Mesenchymal stem cell (in vitro differentiated cells and primary cell): ENCODE measurements around the gene PANK1.

Experiments used
- DNase-seq: peaks from one replicate; pipeline ENCODE4 v3.0.0-alpha.2; 2013
- H2AFZ ChIP-seq: one replicate; pipeline ENCODE4 v1.6.1; 2013; ENCODE audit warnings: low read depth, mild to moderate bottlenecking, control low read depth, inconsistent platforms, low read length, moderate library complexity
- H2AK5ac ChIP-seq: 2 replicates; pipeline ENCODE4 v1.6.1; 2013; ENCODE audit warnings: low read length, moderate library complexity, mild to moderate bottlenecking, inconsistent platforms; ENCODE audit not compliant: severe bottlenecking
- H2BK120ac ChIP-seq: one replicate; pipeline ENCODE4 v1.6.1; 2013; ENCODE audit warnings: low read depth, mild to moderate bottlenecking, inconsistent platforms, low read length, moderate library complexity
- H2BK12ac ChIP-seq, 2 experiments: one replicate each; pipeline ENCODE4 v1.6.1; 2013; ENCODE audit warnings: inconsistent platforms in 2 of 2, low read length in 2 of 2, mild to moderate bottlenecking in 2 of 2, moderate library complexity in 2 of 2, control low read depth in 1 of 2
- H2BK15ac ChIP-seq: one replicate; pipeline ENCODE4 v1.6.1; 2013; ENCODE audit warnings: mild to moderate bottlenecking, low read depth, inconsistent platforms; ENCODE audit not compliant: poor library complexity, severe bottlenecking
- H2BK5ac ChIP-seq: 2 replicates; pipeline ENCODE4 v1.6.1; 2013; ENCODE audit warnings: low read depth, mild to moderate bottlenecking, low read length, control low read depth, inconsistent platforms; ENCODE audit not compliant: poor library complexity, severe bottlenecking
- H3K14ac ChIP-seq, 2 experiments: one replicate each; pipeline ENCODE4 v1.6.1; 2013; ENCODE audit warnings: inconsistent platforms in 2 of 2, low read length in 2 of 2, control low read depth in 1 of 2, mild to moderate bottlenecking in 1 of 2, moderate library complexity in 1 of 2
- H3K18ac ChIP-seq, 2 experiments: one replicate each; pipeline ENCODE4 v1.6.1; 2013; ENCODE audit warnings: inconsistent platforms in 2 of 2, low read length in 2 of 2, control low read depth in 1 of 2, low read depth in 1 of 2, mild to moderate bottlenecking in 1 of 2
- H3K23ac ChIP-seq, 2 experiments: one replicate each; pipeline ENCODE4 v1.6.1; 2013; ENCODE audit warnings: inconsistent platforms in 2 of 2, low read length in 2 of 2, mild to moderate bottlenecking in 2 of 2, moderate library complexity in 2 of 2, control low read depth in 1 of 2
- H3K27ac ChIP-seq: 2 replicates; pipeline ENCODE4 v1.5.1; 2013; ENCODE audit warnings: mild to moderate bottlenecking, moderate library complexity, low read length, control low read depth, inconsistent platforms; ENCODE audit not compliant: poor library complexity, severe bottlenecking
- H3K27me3 ChIP-seq, 2 experiments: 2 replicates each; pipeline versions ENCODE4 v1.6.1 to v1.7.0; 2013; ENCODE audit warnings: low read length in 2 of 2, mild to moderate bottlenecking in 2 of 2, moderate library complexity in 2 of 2, control low read depth in 1 of 2, inconsistent platforms in 1 of 2; ENCODE audit not compliant: control insufficient read depth in 1 of 2, insufficient read depth in 1 of 2
- H3K36me3 ChIP-seq, 2 experiments: 2 replicates each; pipeline versions ENCODE4 v1.6.1 to v1.7.0; 2013; ENCODE audit warnings: low read length in 2 of 2, control low read depth in 1 of 2, inconsistent platforms in 1 of 2, low read depth in 1 of 2, mild to moderate bottlenecking in 1 of 2; ENCODE audit not compliant: insufficient read depth in 2 of 2, control insufficient read depth in 1 of 2
- H3K4ac ChIP-seq, 2 experiments: one replicate each; pipeline ENCODE4 v1.6.1; 2013; ENCODE audit warnings: inconsistent platforms in 2 of 2, low read length in 2 of 2, mild to moderate bottlenecking in 2 of 2, moderate library complexity in 2 of 2, control low read depth in 1 of 2, low read depth in 1 of 2
- H3K4me1 ChIP-seq: 2 replicates; pipeline ENCODE4 v1.6.1; 2013; ENCODE audit warnings: low read depth, low read length, control low read depth; ENCODE audit not compliant: control insufficient read depth, insufficient read depth
- H3K4me2 ChIP-seq: 2 replicates; pipeline ENCODE4 v1.6.1; 2013; ENCODE audit warnings: low read length, mild to moderate bottlenecking, inconsistent platforms; ENCODE audit not compliant: poor library complexity, severe bottlenecking
- H3K4me3 ChIP-seq, 2 experiments: 2 replicates each; pipeline versions ENCODE4 v1.5.1 to v1.7.0; 2013; ENCODE audit warnings: low read length in 2 of 2, mild to moderate bottlenecking in 2 of 2, control low read depth in 1 of 2, low read depth in 1 of 2; ENCODE audit not compliant: insufficient read depth in 1 of 2
- H3K79me1 ChIP-seq: replicated peaks from 2 replicates; pipeline ENCODE4 v1.6.1; 2013; ENCODE audit warnings: mild to moderate bottlenecking, control low read depth, low read length, inconsistent platforms; ENCODE audit not compliant: poor library complexity, severe bottlenecking
- H3K9ac ChIP-seq: 2 replicates; pipeline ENCODE4 v1.7.0; 2013; ENCODE audit warnings: mild to moderate bottlenecking, low read length, moderate library complexity
- H3K9me3 ChIP-seq: 2 replicates; pipeline ENCODE4 v1.7.0; 2013; ENCODE audit warnings: mild to moderate bottlenecking, low read length; ENCODE audit not compliant: control insufficient read depth
- H4K8ac ChIP-seq: one replicate; pipeline ENCODE4 v1.6.1; 2013; ENCODE audit warnings: inconsistent platforms, mild to moderate bottlenecking, low read length, moderate library complexity
- H4K91ac ChIP-seq: one replicate; pipeline ENCODE4 v1.6.1; 2013; ENCODE audit warnings: mild to moderate bottlenecking, low read length, inconsistent platforms
- WGBS: methylation state at CpG from one replicate; pipeline ENCODE4 v1.1.7; 2013; ENCODE audit warnings: mixed read lengths; 5-methylcytosine and 5-hydroxymethylcytosine counted together

The PANK1 gene

GRCh38 chr10:89677341-89677740 lies 32.3 kb upstream of the PANK1 start:
- Histone ChIP-seq H2BK120ac (no peak overlapping the region), H3K27me3 (no peaks in the 10 kb centered on the region), H3K9ac (no peak overlapping the region), H3K4me2 (no peak overlapping the region), H2BK15ac (no peak overlapping the region), H3K4ac (no peak overlapping the region), H2BK12ac (no peak overlapping the region), H3K79me1 (no peaks in the 10 kb centered on the region), H4K91ac (no peak overlapping the region), H3K18ac (no peak overlapping the region), H2BK5ac (no peak overlapping the region), H3K4me1 (no peaks in the 10 kb centered on the region), H2AK5ac (no peak overlapping the region), H3K27ac (no peak overlapping the region), H3K14ac (no peak overlapping the region), H3K23ac (no peak overlapping the region), H3K36me3 (no peaks in the 10 kb centered on the region), H3K9me3 (no peaks in the 10 kb centered on the region), H4K8ac (no peak overlapping the region), H2AFZ (no peak overlapping the region), H3K4me3 (no peak overlapping the region)
- no peak for DNase-seq

- H3K4me2 ChIP-seq, result no peak overlapping the region
- H3K23ac ChIP-seq, result no peak overlapping the region
- WGBS, result 82% methylated on average over 1 of the region's 1 CpG
- no peak overlapping the region for H2BK120ac ChIP-seq
- no peak overlapping the region for H2AFZ ChIP-seq
- H3K4me3 ChIP-seq, result no peak overlapping the region
- no peak for DNase-seq
- H3K27me3 ChIP-seq, result no peaks in the 10 kb centered on the region
- no peak overlapping the region for H3K14ac ChIP-seq
- no peaks in the 10 kb centered on the region for H3K36me3 ChIP-seq
- no peaks in the 10 kb centered on the region for H3K9me3 ChIP-seq
- H2BK15ac ChIP-seq, result no peak overlapping the region
- no peak overlapping the region for H2BK12ac ChIP-seq
- H3K9ac ChIP-seq, result no peak overlapping the region
- H3K4me1 ChIP-seq, result no peaks in the 10 kb centered on the region
- H3K27ac ChIP-seq, result no peak overlapping the region
- no peak overlapping the region for H4K91ac ChIP-seq
- no peak overlapping the region for H2AK5ac ChIP-seq
- no peak overlapping the region for H3K18ac ChIP-seq
- H3K4ac ChIP-seq, result no peak overlapping the region
- no peaks in the 10 kb centered on the region for H3K79me1 ChIP-seq
- no peak overlapping the region for H4K8ac ChIP-seq
- H2BK5ac ChIP-seq, result no peak overlapping the region
Observed at GRCh38 chr10:89670926-89671325, 25.9 kb upstream of the PANK1 start.

GRCh38 chr10:89669985-89670384 lies 24.9 kb upstream of the PANK1 start:
- no peaks in the 10 kb centered on the region for H3K79me1 ChIP-seq
- no peaks in the 10 kb centered on the region for H3K27me3 ChIP-seq
- DNase-seq, result no peak
- no peak overlapping the region for H3K4me2 ChIP-seq
- H3K4me3 ChIP-seq, result no peak overlapping the region
- H3K4ac ChIP-seq, result no peak overlapping the region
- H3K18ac ChIP-seq, result no peak overlapping the region
- H2AK5ac ChIP-seq, result no peak overlapping the region
- H3K23ac ChIP-seq, result no peak overlapping the region
- no peak overlapping the region for H2AFZ ChIP-seq
- H3K36me3 ChIP-seq, result no peaks in the 10 kb centered on the region
- H2BK15ac ChIP-seq, result no peak overlapping the region
- no peak overlapping the region for H3K9ac ChIP-seq
- no peaks in the 10 kb centered on the region for H3K9me3 ChIP-seq
- WGBS, result 100% methylated on average over 1 of the region's 1 CpG
- H4K91ac ChIP-seq, result no peak overlapping the region
- H2BK5ac ChIP-seq, result no peak overlapping the region
- no peak overlapping the region for H3K14ac ChIP-seq
- H2BK12ac ChIP-seq, result no peak overlapping the region
- no peak overlapping the region for H3K27ac ChIP-seq
- H4K8ac ChIP-seq, result no peak overlapping the region
- H3K4me1 ChIP-seq, result no peaks in the 10 kb centered on the region
- no peak overlapping the region for H2BK120ac ChIP-seq

- 46% methylated on average over 2 of the region's 3 CpGs for WGBS
Observed at GRCh38 chr10:89668386-89669071, 23.5 kb upstream of the PANK1 start.

More at GRCh38 chr10:89668386-89669071, 23.5 kb upstream of the PANK1 start:
- Histone ChIP-seq H3K9ac (no peak overlapping the region), H3K14ac (no peak overlapping the region), H3K4me1 (no peaks in the 10 kb centered on the region), H2AK5ac (no peak overlapping the region), H4K91ac (no peak overlapping the region), H3K36me3 (no peaks in the 10 kb centered on the region), H2BK5ac (no peak overlapping the region), H3K27me3 (no peaks in the 10 kb centered on the region), H3K4ac (no peak overlapping the region), H3K4me3 (no peak overlapping the region), H3K9me3 (no peaks in the 10 kb centered on the region), H3K18ac (no peak overlapping the region), H3K27ac (no peak overlapping the region), H3K79me1 (no peaks in the 10 kb centered on the region), H2BK120ac (no peak overlapping the region), H3K23ac (no peak overlapping the region), H4K8ac (no peak overlapping the region), H2BK15ac (no peak overlapping the region), H3K4me2 (no peak overlapping the region), H2AFZ (no peak overlapping the region), H2BK12ac (no peak overlapping the region)
- no peak for DNase-seq
